Keratinocyte (primary cell): Measurements from ENCODE around the gene STEAP1.

Experiments used
- EZH2 ChIP-seq: IDR thresholded peaks from one replicate; pipeline ENCODE4 v1.6.1; 2012; ENCODE audit warnings: inconsistent platforms, mild to moderate bottlenecking, low read length, moderate library complexity
- TF ChIP-seq, protein P1 (sequence below), 3 experiments: IDR thresholded peaks in 1 of 3; conservative IDR thresholded peaks in 1 of 3; optimal IDR thresholded peaks in 1 of 3; 2 replicates in 2 of 3; 3 replicates in 1 of 3; pipeline versions ENCODE3 to v1.5.1; 2011; ENCODE audit warnings: low read length in 3 of 3, mild to moderate bottlenecking in 3 of 3, moderate library complexity in 2 of 3, control low read depth in 1 of 3, inconsistent platforms in 1 of 3; ENCODE audit not compliant: insufficient read depth in 2 of 3; ENCODE audit errors: extremely low read depth in 1 of 3

DNA sequence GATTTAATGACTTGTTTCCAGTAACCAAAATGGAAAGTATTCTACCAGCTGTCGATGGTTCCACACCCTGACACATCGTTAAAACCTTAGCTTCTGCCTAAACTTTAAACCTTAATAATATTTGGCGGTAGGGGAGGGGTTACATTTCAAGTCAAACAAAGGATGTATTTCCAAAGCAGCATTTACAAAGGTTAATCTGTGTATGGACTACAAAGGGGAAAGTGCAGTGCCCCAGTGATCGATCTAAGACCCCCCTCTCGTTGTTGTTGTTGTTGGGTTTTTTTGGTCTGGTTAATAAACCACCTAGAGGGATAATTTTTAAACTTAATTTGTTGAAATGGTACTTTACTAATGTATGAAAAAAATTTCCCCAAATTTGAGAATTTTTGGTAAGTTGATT, 56.2 kb downstream of the STEAP1 start:
- TF ChIP-seq, protein P1, sequence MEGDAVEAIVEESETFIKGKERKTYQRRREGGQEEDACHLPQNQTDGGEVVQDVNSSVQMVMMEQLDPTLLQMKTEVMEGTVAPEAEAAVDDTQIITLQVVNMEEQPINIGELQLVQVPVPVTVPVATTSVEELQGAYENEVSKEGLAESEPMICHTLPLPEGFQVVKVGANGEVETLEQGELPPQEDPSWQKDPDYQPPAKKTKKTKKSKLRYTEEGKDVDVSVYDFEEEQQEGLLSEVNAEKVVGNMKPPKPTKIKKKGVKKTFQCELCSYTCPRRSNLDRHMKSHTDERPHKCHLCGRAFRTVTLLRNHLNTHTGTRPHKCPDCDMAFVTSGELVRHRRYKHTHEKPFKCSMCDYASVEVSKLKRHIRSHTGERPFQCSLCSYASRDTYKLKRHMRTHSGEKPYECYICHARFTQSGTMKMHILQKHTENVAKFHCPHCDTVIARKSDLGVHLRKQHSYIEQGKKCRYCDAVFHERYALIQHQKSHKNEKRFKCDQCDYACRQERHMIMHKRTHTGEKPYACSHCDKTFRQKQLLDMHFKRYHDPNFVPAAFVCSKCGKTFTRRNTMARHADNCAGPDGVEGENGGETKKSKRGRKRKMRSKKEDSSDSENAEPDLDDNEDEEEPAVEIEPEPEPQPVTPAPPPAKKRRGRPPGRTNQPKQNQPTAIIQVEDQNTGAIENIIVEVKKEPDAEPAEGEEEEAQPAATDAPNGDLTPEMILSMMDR (optimal IDR thresholded peaks at IDR 0.05 in 1 of 3, IDR thresholded peaks at IDR 0.05 in 1 of 3, conservative IDR thresholded peaks at IDR 0.05 in 1 of 3; ENCODE audit: extremely low read depth in 1 of 3, insufficient read depth in 2 of 3, low read length in 3 of 3), result no peak
- no peak for TF ChIP-seq EZH2
